ENCODE measurements around the gene PLCH2.

The PLCH2 gene

DNA sequence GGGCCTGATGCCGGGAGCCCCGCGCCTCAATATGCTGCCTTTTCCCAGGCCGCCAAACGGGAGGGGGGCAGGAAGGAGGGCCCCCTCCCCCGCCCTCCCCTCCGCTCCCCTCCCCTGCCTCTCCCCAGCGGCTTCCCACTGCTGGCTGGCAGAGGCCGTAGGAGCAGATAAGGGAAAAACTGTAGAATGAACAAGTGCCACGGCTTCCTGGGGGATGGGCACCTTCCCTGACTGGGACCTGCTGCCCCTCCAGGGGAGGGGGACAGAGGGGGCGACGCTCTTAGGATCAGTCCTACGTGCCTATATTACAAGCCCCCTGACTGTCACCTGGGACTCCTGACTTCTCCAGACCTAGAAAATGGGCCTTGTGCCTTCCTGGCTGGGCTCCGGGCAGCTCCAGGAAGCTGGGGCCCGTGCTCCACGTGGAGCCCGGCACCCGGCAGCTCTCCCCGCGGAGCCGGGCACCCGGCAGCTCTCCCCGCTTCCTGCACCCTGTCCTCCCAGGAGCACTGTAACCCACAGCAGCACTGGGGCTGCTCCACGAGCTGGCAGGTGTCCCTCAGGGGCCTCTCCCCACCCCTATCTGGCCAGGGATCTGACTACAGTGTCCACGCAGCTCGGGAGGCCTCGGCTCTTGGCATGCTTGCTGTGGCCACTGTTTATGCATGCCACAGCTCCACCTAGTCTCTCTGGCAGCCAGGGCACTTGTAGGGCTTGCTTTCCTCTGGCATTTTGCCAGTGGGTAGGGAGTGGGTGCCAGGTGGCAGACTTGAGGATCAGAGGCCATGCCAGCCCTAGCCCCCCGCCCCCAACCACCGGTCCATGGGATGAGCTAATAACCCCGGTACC is 54.6 kb downstream of the PLCH2 start:
- in situ Hi-C loops (cut with MboI; ENCODE audit: low pct_unique_long_range_greater_than_20kb, low sequenced_read_pairs, unreplicated experiment): loop anchor here (25.0 kb wide), 1 partner anchor 343 kb away; the partner anchor contains the start of gene FAAP20
- TF ChIP-seq CTCF (IDR thresholded peaks at IDR 0.05; ENCODE audit: extremely low read depth, insufficient read depth, missing control alignments): no peak
- no peak for DNase-seq (ENCODE audit: low spot score)

GRCh38 chr1:2532485-2533160 is 56.5 kb downstream of the PLCH2 start:
- no peak for DNase-seq (ENCODE audit: low spot score)
- in situ Hi-C loops (cut with MboI; ENCODE audit: low pct_unique_long_range_greater_than_20kb, low sequenced_read_pairs, unreplicated experiment): loop anchor here (25.0 kb wide), 1 partner anchor 345 kb away; the partner anchor contains the start of gene FAAP20
- TF ChIP-seq CTCF (IDR thresholded peaks at IDR 0.05; ENCODE audit: extremely low read depth, insufficient read depth, missing control alignments): no peak

DNA sequence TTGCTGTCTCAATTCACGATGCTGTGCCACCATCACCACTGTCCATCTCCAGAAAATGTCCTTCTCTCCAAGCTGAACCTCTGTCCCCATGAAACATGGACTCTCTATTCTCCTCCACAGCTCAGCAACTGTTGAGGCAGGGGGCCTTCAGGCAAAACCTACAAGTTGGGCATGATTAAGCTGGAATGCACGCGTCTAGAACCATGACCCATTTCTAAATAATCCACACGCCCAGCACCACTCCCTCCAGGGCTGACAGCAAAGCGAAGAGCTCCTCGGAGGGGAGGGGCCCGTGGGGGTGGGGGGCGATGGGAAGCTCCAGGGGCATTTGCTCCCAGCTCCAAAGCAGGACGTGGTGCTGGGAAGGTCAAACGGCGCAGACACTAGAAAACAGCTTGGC is 57.3 kb downstream of the PLCH2 start:
- no peak for DNase-seq (ENCODE audit: low spot score)
- in situ Hi-C loops (cut with MboI; ENCODE audit: low pct_unique_long_range_greater_than_20kb, low sequenced_read_pairs, unreplicated experiment): loop anchor here (25.0 kb wide), 1 partner anchor 346 kb away; the partner anchor contains the start of gene FAAP20
- TF ChIP-seq CTCF (IDR thresholded peaks at IDR 0.05; ENCODE audit: extremely low read depth, insufficient read depth, missing control alignments): no peak

DNA sequence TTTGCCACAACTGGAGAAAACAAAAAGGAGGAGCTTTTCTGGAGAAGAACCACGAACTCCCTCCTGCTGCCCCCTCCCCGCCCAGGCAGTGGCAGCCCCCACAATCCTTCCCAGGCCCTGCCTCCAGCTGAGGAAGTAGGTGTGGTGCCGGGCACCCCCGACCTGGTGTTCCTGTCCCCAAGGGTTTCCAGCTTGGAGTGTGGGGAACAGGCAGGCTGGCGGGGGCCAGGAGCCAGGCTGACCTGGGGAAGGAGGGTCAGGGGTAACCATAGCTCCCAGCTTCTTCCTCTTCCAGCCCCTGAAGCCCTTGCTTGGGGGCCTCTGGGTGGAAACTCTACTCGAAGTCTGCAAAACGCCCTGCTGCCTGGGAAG is 58.2 kb downstream of the PLCH2 start:
- TF ChIP-seq CTCF (IDR thresholded peaks at IDR 0.05; ENCODE audit: extremely low read depth, insufficient read depth, missing control alignments): no peak
- in situ Hi-C loops (cut with MboI; ENCODE audit: low pct_unique_long_range_greater_than_20kb, low sequenced_read_pairs, unreplicated experiment): loop anchor here (25.0 kb wide), 1 partner anchor 347 kb away; the partner anchor contains the start of gene FAAP20
- no peak for DNase-seq (ENCODE audit: low spot score)

GRCh38 chr1:2534687-2535441 is 58.8 kb downstream of the PLCH2 start:
- TF ChIP-seq CTCF (IDR thresholded peaks at IDR 0.05; ENCODE audit: extremely low read depth, insufficient read depth, missing control alignments): no peak
- no peak for DNase-seq (ENCODE audit: low spot score)
- in situ Hi-C loops (cut with MboI; ENCODE audit: low pct_unique_long_range_greater_than_20kb, low sequenced_read_pairs, unreplicated experiment): loop anchor here (25.0 kb wide), 1 partner anchor 348 kb away; the partner anchor contains the start of gene FAAP20

DNA sequence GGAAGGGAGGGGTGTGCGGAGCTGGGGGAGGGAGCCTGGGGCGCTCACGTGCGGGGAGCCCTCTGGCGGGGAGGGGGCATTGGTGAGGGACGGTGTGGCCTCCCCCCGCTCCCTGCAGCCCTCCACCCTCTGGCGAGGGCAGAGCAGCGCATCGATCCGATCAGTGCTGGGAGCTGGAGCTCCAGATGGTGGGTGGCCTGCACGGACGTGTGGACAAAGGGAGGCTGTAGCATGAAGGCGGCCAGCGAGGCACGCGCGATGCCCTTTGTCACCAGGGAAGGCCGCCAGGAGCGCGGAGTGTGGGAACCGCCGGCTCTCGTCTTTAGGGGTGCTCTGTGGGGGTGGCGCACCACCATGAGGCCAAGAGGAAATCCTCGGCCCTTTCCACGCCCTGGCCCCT is 59.4 kb downstream of the PLCH2 start:
- no peak for TF ChIP-seq CTCF (IDR thresholded peaks at IDR 0.05; ENCODE audit: extremely low read depth, insufficient read depth, missing control alignments)
- DNase-seq (ENCODE audit: low spot score): no peak
- in situ Hi-C loops (cut with MboI; ENCODE audit: low pct_unique_long_range_greater_than_20kb, low sequenced_read_pairs, unreplicated experiment): loop anchor here (25.0 kb wide), 1 partner anchor 348 kb away; the partner anchor contains the start of gene FAAP20

Data from GM13977 (cell line).